Measurements from ENCODE around the gene PDE9A.
A peak's percentile ranks its signal among the peaks of the same experiment; 100 is the strongest.

The PDE9A gene

GRCh38 chr21:42641311-42642218 is 11.9 kb upstream of the PDE9A start:
- no peak for DNase-seq (ENCODE audit: insufficient read length, low spot score)
- FAIRE-seq, result no peak

- DNase-seq (ENCODE audit: insufficient read length, low spot score), result no peak
- no peak for FAIRE-seq
These were observed 11.1 kb upstream of the PDE9A start for GRCh38 chr21:42642219-42642745.

GRCh38 chr21:42644223-42645208 is 8.9 kb upstream of the PDE9A start:
- FAIRE-seq (no peak), DNase-seq (ENCODE audit: insufficient read length, low spot score) (no peak)

- no peak for DNase-seq (ENCODE audit: insufficient read length, low spot score)
- no peak for FAIRE-seq
These were observed 8.0 kb upstream of the PDE9A start for GRCh38 chr21:42645211-42646075.

GRCh38 chr21:42646076-42646825 is 7.2 kb upstream of the PDE9A start:
- DNase-seq (ENCODE audit: insufficient read length, low spot score) (no peak), FAIRE-seq (no peak)

GRCh38 chr21:42646836-42647235 is 6.6 kb upstream of the PDE9A start:
- DNase-seq (ENCODE audit: insufficient read length, low spot score), result no peak
- FAIRE-seq, result no peak

- DNase-seq (ENCODE audit: insufficient read length, low spot score) (no peak), FAIRE-seq (no peak)
These were observed 4.8 kb upstream of the PDE9A start for GRCh38 chr21:42648606-42649005.

- no peak for DNase-seq (ENCODE audit: insufficient read length, low spot score)
- FAIRE-seq, result no peak
These were observed 4.0 kb upstream of the PDE9A start for GRCh38 chr21:42649122-42650032.

- no peak for FAIRE-seq
- DNase-seq (ENCODE audit: insufficient read length, low spot score), result no peak
These were observed 3.4 kb upstream of the PDE9A start for GRCh38 chr21:42650033-42650370.

GRCh38 chr21:42650441-42651421 is 2.7 kb upstream of the PDE9A start:
- DNase-seq (ENCODE audit: insufficient read length, low spot score) (no peak), FAIRE-seq (no peak)

- FAIRE-seq, result no peak
- DNase-seq (ENCODE audit: insufficient read length, low spot score), result no peak
These were observed 1.7 kb upstream of the PDE9A start for GRCh38 chr21:42651515-42652401.

- peak; percentile 68 for FAIRE-seq
- peak; percentile 79 for DNase-seq (ENCODE audit: insufficient read length, low spot score)
These were observed 742 bp upstream of the PDE9A start for GRCh38 chr21:42652527-42653230.

- FAIRE-seq, result no peak
These were observed 925 bp downstream of the PDE9A start for GRCh38 chr21:42654179-42654912.

GRCh38 chr21:42654913-42655795 is 1.7 kb downstream of the PDE9A start:
- DNase-seq (ENCODE audit: insufficient read length, low spot score) (no peak), FAIRE-seq (peak; percentile 91)

More at GRCh38 chr21:42654179-42654912, 925 bp downstream of the PDE9A start:
- peak; percentile 53 for DNase-seq (ENCODE audit: insufficient read length, low spot score)
